ENCODE measurements around the gene CRYBG2. TPM values are rescaled to one million over a fixed set of nuclear protein-coding genes. Genes with fewer than 3 reads are reported as not detected.
"Not testable (repeated sequence)": the region's sequence is repeated elsewhere in the genome, so short reads cannot be mapped to it uniquely, and the experiment has no call there.

Gene CRYBG2
- total and polyA plus RNA-seq, 2 of the 8 experiments (the other 6 are each of a cell fraction or from before 2014, with no cell fraction given): 14.2 to 17.0 TPM

GRCh38 chr1:26292735-26293134, 61.2 kb downstream of the CRYBG2 start:
- H4K91ac ChIP-seq (replicated peaks; ENCODE audit: insufficient read length, low read length); H3K4me3 ChIP-seq (ENCODE audit: extremely low read depth in 1 of 4, insufficient read depth in 2 of 4, low read depth in 3 of 4, low read length in 4 of 4); H2AFZ ChIP-seq (ENCODE audit: low read length); FAIRE-seq; H3K79me1 ChIP-seq (ENCODE audit: low read depth, low read length); H3K4ac ChIP-seq (replicated peaks; ENCODE audit: insufficient read length, low read depth, low read length); H3K23ac ChIP-seq (ENCODE audit: insufficient read length); H3K36me3 ChIP-seq (ENCODE audit: control insufficient read depth in 2 of 4, insufficient read depth in 4 of 4, low read length in 3 of 4); H3K4me2 ChIP-seq (ENCODE audit: insufficient read depth in 1 of 2, low read depth in 2 of 2, low read length in 2 of 2); H2BK15ac ChIP-seq (ENCODE audit: low read length); H3K56ac ChIP-seq (replicated peaks; ENCODE audit: insufficient read length, low read depth, low read length); DNase-seq (ENCODE audit: low read depth in 1 of 2, low spot score in 2 of 2); H3K27ac ChIP-seq (ENCODE audit: low read depth, low read length); H3K14ac ChIP-seq (ENCODE audit: insufficient read length); H4K20me1 ChIP-seq (replicated peaks in 1 of 2; ENCODE audit: control insufficient read depth in 1 of 2, insufficient read depth in 2 of 2, low read length in 2 of 2); H3K18ac ChIP-seq (ENCODE audit: extremely low read depth, low read length); H2AK5ac ChIP-seq (ENCODE audit: low read depth, low read length); H2BK120ac ChIP-seq (replicated peaks; ENCODE audit: low read depth, low read length); H3K79me2 ChIP-seq (ENCODE audit: control insufficient read depth in 1 of 2, insufficient read depth in 2 of 2, low read length in 2 of 2); H2BK5ac ChIP-seq (ENCODE audit: low read depth, low read length); H3K27me3 ChIP-seq (replicated peaks in 1 of 4; ENCODE audit: control insufficient read depth in 3 of 4, extremely low read depth in 1 of 4, insufficient read depth in 3 of 4, low read length in 3 of 4); H4K5ac ChIP-seq (ENCODE audit: insufficient read length, low read depth, low read length); H4K8ac ChIP-seq (ENCODE audit: extremely low read depth, insufficient read depth, low read length); H3K23me2 ChIP-seq (ENCODE audit: low read depth, low read length); H3K9ac ChIP-seq (replicated peaks in 1 of 4; ENCODE audit: extremely low read depth in 1 of 4, low read depth in 3 of 4, low read length in 3 of 4); H2BK20ac ChIP-seq (ENCODE audit: low read length); H2BK12ac ChIP-seq (ENCODE audit: low read depth, low read length); H3K9me3 ChIP-seq (ENCODE audit: insufficient read depth in 2 of 2, low read depth in 1 of 2, low read length in 1 of 2): not testable (repeated sequence)
- WGBS, 2 experiments (ENCODE audit: extremely low coverage in 1 of 2, insufficient coverage in 1 of 2, insufficient read length in 1 of 2, insufficient replicate concordance in 2 of 2, low coverage in 1 of 2, low lambda C conversion rate in 2 of 2, missing lambda C conversion rate in 1 of 2): 95% methylated on average over 5 of the region's 5 CpGs; no CpG with 5 or more reads in 1 of the 2 experiments
- POLR2A ChIA-PET (ENCODE audit: partially characterized antibody): interaction anchor here (1.4 to 2.0 kb wide), 2 partner anchors 15 to 16 kb away, joined by 4 to 5 read pairs; no protein-coding TSS in a partner anchor
- CTCF ChIA-PET (ENCODE audit: partially characterized antibody): interaction anchor here (0.8 to 57.0 kb wide), 4 partner anchors 1 to 98 kb away, joined by 3 to 1530 read pairs (median 914); partner anchors contain the start of genes CD52, SH3BGRL3 and UBXN11
- peaks cover 0 to 22% (median 17%) of the 10 kb centered on the region in 4 experiments; a peak in 6 of 7 replicates for H3K4me1 ChIP-seq (replicated peaks in 1 of 4; ENCODE audit: control insufficient read depth in 3 of 4, insufficient read depth in 4 of 4, low read length in 3 of 4)
